ENCODE results near the gene MITD1. TPM values are rescaled to one million over a fixed set of nuclear protein-coding genes. Genes with fewer than 3 reads are reported as not detected.
"Not testable (repeated sequence)": the region's sequence is repeated elsewhere in the genome, so short reads cannot be mapped to it uniquely, and the experiment has no call there.

Gene MITD1
- total RNA-seq, 1 donor from 2014 or later, result 21.2 TPM

GRCh38 chr2:99200076-99200800, 19.4 kb upstream of the MITD1 start:
- Histone ChIP-seq H3K4me3 (no peak overlapping the region), H3K36me3 (peaks cover 35% of the 10 kb centered on the region), H3K4me1 (no peaks in the 10 kb centered on the region), H3K27ac (no peak overlapping the region), H3K9me3 (no peaks in the 10 kb centered on the region), H3K27me3 (no peaks in the 10 kb centered on the region)
- no peak for DNase-seq
- no peak for ATAC-seq
- TF ChIP-seq, protein P1, sequence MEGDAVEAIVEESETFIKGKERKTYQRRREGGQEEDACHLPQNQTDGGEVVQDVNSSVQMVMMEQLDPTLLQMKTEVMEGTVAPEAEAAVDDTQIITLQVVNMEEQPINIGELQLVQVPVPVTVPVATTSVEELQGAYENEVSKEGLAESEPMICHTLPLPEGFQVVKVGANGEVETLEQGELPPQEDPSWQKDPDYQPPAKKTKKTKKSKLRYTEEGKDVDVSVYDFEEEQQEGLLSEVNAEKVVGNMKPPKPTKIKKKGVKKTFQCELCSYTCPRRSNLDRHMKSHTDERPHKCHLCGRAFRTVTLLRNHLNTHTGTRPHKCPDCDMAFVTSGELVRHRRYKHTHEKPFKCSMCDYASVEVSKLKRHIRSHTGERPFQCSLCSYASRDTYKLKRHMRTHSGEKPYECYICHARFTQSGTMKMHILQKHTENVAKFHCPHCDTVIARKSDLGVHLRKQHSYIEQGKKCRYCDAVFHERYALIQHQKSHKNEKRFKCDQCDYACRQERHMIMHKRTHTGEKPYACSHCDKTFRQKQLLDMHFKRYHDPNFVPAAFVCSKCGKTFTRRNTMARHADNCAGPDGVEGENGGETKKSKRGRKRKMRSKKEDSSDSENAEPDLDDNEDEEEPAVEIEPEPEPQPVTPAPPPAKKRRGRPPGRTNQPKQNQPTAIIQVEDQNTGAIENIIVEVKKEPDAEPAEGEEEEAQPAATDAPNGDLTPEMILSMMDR (IDR thresholded peaks at IDR 0.05), result no peak
- intact Hi-C loops (cut with DNase I), result no loop called here

DNA sequence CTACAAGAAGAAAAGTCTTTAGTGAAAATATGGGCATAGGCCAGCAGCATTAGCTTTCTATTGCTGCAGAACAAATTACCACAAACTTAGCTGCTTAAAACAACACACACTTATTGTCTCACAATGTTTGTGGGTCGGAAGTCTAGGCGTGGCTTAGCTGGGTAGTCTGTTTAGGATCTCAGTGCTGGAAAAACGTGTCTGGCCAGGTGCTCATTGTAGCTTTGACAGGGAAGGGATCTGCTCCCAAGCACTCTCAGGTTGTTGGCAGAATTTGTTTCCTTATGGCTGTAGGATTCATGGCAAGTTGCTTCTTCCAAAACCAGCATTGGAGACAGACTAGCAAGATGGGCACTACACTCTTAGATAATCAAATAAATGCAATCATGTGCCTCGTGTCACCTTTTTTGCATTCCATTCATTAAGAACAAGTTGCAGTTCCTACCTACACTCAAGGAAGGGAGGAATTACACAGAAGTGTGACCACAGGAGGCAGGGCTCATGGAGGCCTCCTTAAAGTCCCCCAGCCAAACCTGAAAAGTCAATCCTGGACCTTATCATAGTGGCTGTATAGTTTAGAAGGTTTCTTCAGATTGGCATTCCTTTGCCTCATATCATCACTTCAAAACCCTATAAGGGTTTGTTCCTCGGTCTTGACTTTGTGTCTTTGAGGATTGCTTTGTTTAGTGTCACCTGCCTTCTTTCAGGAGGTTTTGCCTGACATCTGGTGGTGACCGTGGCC, 17.4 kb upstream of the MITD1 start:
- TF ChIP-seq, protein P1 (IDR thresholded peaks at IDR 0.05), result no peak
- DNase-seq, result no peak
- intact Hi-C loops (cut with DNase I), result no loop called here
- Histone ChIP-seq H3K4me1 (no peaks in the 10 kb centered on the region), H3K27me3 (no peaks in the 10 kb centered on the region), H3K27ac (no peak overlapping the region), H3K4me3 (no peak overlapping the region), H3K9me3 (no peaks in the 10 kb centered on the region), H3K36me3 (peaks cover 55% of the 10 kb centered on the region)
- no peak for ATAC-seq

GRCh38 chr2:99192364-99192763, 11.5 kb upstream of the MITD1 start:
- H3K9me3 ChIP-seq; intact Hi-C loops (cut with DNase I); ATAC-seq; H3K4me3 ChIP-seq; H3K27me3 ChIP-seq; H3K27ac ChIP-seq; DNase-seq; H3K4me1 ChIP-seq: not testable (repeated sequence)
- peaks cover 69% of the 10 kb centered on the region for H3K36me3 ChIP-seq

- no peaks in the 10 kb centered on the region for H3K9me3 ChIP-seq
- H3K4me1 ChIP-seq, result no peaks in the 10 kb centered on the region
- H3K36me3 ChIP-seq, result peaks cover 51% of the 10 kb centered on the region
- DNase-seq, result no peak
- intact Hi-C loops (cut with DNase I), result no loop called here
- no peaks in the 10 kb centered on the region for H3K27me3 ChIP-seq
- ATAC-seq, result no peak
- TF ChIP-seq, protein P1 (IDR thresholded peaks at IDR 0.05), result no peak
- H3K4me3 ChIP-seq, result no peak overlapping the region
- H3K27ac ChIP-seq, result no peak overlapping the region
These were observed 9.7 kb upstream of the MITD1 start for GRCh38 chr2:99190548-99190947.

DNA sequence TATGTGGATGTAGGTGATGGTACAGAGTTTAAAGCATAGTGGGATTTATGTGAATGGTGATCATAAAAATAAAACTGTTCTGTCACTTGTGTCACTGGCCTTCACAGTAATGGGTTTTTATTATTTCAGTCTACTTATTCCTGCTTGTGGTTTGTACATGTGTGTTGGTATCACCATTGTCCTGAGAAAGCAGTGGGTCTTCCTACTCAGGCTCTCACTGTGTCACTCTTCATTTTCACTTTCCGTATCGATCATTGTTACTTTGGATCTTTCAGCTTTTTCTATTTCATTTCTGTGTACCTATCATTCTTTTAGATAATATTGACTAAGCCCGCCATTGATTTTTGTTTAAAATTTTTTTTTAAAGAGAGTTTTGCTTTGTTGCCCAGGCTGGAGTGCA, 7.5 kb upstream of the MITD1 start:
- DNase-seq (no peak), ATAC-seq (no peak)
- Histone ChIP-seq H3K27me3 (no peaks in the 10 kb centered on the region), H3K4me3 (no peak overlapping the region), H3K27ac (no peak overlapping the region), H3K4me1 (no peaks in the 10 kb centered on the region), H3K36me3 (peaks cover 29% of the 10 kb centered on the region), H3K9me3 (no peaks in the 10 kb centered on the region)
- intact Hi-C loops (cut with DNase I), result no loop called here
- TF ChIP-seq, protein P1 (IDR thresholded peaks at IDR 0.05), result no peak

DNA sequence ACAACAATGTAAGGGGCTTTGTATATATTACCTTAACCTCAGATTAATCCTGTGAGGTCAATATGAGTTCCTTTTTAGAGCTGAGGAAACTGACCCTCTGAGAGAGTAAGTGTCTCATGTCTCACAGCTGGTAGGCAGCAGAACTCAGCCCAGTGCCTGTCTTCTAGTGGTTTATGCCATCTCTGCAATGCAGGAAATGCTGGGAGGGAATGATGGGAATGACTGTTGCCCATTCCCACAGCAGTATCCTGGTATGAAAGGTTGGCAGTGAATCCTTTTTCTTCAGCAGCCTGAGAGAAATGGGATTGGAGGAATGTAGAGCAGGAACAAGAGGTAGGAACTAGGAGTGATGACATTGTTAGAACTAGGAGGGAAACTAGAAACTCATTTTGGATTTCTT, 6.2 kb upstream of the MITD1 start:
- Histone ChIP-seq H3K27me3 (no peaks in the 10 kb centered on the region), H3K4me3 (no peak overlapping the region), H3K27ac (no peak overlapping the region), H3K9me3 (no peaks in the 10 kb centered on the region), H3K36me3 (peaks cover 16% of the 10 kb centered on the region), H3K4me1 (peaks cover 11% of the 10 kb centered on the region)
- intact Hi-C loops (cut with DNase I), result no loop called here
- no peak for ATAC-seq
- DNase-seq, result no peak
- TF ChIP-seq, protein P1 (IDR thresholded peaks at IDR 0.05), result no peak
